RWPE2 (cell line): ENCODE measurements around the gene CRIP1.

ENCODE experiments used
- ATAC-seq: fragments of 200-7000 bp; cut with Tn5 transposase; 3 replicates; pipeline ENCODE4 v1.9.1; 2021; ENCODE audit warnings: low read depth
- DNase-seq: peaks from one replicate; pipeline ENCODE4 v3.0.0-alpha.2; 2020; ENCODE audit warnings: low spot score
- H3K27ac ChIP-seq: fragments of 450-650 bp; 2 replicates; pipeline ENCODE4 v1.5.1; 2017; ENCODE audit warnings: mild to moderate bottlenecking; ENCODE audit not compliant: poor library complexity, severe bottlenecking
- H3K27me3 ChIP-seq: fragments of 250-450 bp; sonication (Bioruptor Pico); 2 replicates; pipeline ENCODE4 v1.5.1; 2021; ENCODE audit warnings: mild to moderate bottlenecking, moderate library complexity; ENCODE audit not compliant: insufficient read depth, poor library complexity, severe bottlenecking
- H3K36me3 ChIP-seq: fragments of 250-450 bp; sonication (Bioruptor Pico); 2 replicates; pipeline ENCODE4 v1.5.1; 2020; ENCODE audit warnings: low read depth, mild to moderate bottlenecking, moderate library complexity
- H3K4me1 ChIP-seq: fragments of 250-450 bp; sonication (Bioruptor Pico); 2 replicates; pipeline ENCODE4 v1.5.1; 2021; ENCODE audit warnings: mild to moderate bottlenecking, moderate library complexity; ENCODE audit not compliant: insufficient read depth, poor library complexity, severe bottlenecking
- H3K4me3 ChIP-seq: fragments of 250-450 bp; sonication (Bioruptor Pico); 2 replicates; pipeline ENCODE4 v1.5.1; 2021; ENCODE audit warnings: mild to moderate bottlenecking, moderate library complexity; ENCODE audit not compliant: severe bottlenecking
- H3K9me3 ChIP-seq: fragments of 250-450 bp; sonication (Bioruptor Pico); 2 replicates; pipeline ENCODE4 v1.5.1; 2021; ENCODE audit warnings: mild to moderate bottlenecking, moderate library complexity; ENCODE audit not compliant: severe bottlenecking
- TF ChIP-seq, protein P1 (sequence below): fragments of 450-650 bp; IDR thresholded peaks from one replicate; pipeline ENCODE4 v1.5.1; 2017; ENCODE audit warnings: mild to moderate bottlenecking, moderate library complexity; ENCODE audit not compliant: poor library complexity, severe bottlenecking

The CRIP1 gene

DNA sequence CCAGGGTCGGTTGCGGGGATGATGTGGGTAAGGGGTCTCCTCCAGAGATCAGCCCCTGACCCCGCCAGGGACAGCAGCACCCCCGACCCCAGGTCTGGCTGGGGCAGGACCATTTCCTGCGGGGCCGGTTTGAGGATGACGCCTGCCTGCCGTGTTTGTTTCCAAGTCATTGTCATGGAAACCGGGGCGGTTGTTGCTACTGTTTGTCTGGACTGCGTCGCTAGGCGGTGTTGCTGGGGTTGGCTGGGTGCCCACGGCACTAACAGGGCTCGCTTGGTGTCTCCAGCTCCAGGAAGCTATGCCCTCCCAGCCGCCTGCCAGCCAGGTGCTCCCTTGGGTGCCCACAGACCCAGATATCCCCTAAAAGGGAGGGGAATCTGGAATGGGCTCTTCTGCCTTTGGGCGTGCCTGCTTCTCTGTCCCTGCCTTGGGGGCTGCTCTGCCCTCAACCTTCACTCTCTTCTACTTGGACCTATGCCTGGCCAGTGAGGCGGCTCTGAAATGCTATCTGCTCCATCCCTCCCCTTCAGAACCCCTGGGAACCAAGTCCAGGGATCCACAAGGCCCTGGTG is 4.7 kb upstream of the CRIP1 start:
- H3K27ac ChIP-seq = peak overlapping the region; percentile 93
- TF ChIP-seq, protein P1, sequence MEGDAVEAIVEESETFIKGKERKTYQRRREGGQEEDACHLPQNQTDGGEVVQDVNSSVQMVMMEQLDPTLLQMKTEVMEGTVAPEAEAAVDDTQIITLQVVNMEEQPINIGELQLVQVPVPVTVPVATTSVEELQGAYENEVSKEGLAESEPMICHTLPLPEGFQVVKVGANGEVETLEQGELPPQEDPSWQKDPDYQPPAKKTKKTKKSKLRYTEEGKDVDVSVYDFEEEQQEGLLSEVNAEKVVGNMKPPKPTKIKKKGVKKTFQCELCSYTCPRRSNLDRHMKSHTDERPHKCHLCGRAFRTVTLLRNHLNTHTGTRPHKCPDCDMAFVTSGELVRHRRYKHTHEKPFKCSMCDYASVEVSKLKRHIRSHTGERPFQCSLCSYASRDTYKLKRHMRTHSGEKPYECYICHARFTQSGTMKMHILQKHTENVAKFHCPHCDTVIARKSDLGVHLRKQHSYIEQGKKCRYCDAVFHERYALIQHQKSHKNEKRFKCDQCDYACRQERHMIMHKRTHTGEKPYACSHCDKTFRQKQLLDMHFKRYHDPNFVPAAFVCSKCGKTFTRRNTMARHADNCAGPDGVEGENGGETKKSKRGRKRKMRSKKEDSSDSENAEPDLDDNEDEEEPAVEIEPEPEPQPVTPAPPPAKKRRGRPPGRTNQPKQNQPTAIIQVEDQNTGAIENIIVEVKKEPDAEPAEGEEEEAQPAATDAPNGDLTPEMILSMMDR = no peak
- peak; percentile 35 for ATAC-seq

DNA sequence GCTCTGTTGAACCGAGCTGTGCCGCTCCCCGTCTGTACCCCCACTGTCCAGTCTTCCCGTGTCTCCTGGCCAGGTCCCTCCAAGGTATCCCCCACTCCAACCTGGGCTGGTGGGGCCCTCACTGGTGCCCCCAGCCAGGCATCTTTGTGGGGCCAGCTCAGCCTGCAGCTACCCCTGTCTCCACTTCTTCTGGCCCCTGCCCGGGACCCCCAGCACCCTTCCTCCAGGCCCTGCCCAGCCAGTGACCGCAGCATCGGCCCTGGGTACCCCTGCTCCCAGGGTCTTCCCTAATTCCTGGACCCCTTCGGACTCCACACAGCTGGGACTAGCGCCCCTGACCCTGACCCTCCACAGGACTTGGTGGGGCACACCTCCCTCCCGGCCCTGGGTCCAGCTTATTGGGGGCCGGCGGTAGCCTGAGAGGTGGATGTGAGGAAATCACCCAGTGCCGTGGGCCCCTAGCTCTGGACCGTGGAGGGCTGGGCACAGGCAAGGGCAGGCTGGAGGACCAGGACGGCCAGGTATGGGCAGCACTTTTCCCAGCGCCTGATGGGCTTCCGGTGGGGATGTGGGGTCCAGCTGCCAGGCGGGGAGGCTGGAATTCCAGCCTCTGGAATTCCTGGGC is 4.1 kb upstream of the CRIP1 start:
- no peaks in the 10 kb centered on the region; the same call in 1 of the 2 replicates for H3K36me3 ChIP-seq
- peaks cover 28% of the 10 kb centered on the region for H3K4me1 ChIP-seq
- H3K27ac ChIP-seq = peak overlapping the region; percentile 93
- ATAC-seq (no peak), DNase-seq (no peak)
- H3K4me3 ChIP-seq = no peak overlapping the region
- TF ChIP-seq, protein P1 = no peak
- no peaks in the 10 kb centered on the region for H3K27me3 ChIP-seq
- H3K9me3 ChIP-seq = no peaks in the 10 kb centered on the region

More for the DNA sequence above, 4.7 kb upstream of the CRIP1 start:
- H3K9me3 ChIP-seq = no peaks in the 10 kb centered on the region
- H3K27me3 ChIP-seq = no peaks in the 10 kb centered on the region
- peaks cover 32% of the 10 kb centered on the region for H3K4me1 ChIP-seq
- H3K4me3 ChIP-seq = no peak overlapping the region
- peak; percentile 99 for DNase-seq
- H3K36me3 ChIP-seq = no peaks in the 10 kb centered on the region; the same call in 1 of the 2 replicates

DNA sequence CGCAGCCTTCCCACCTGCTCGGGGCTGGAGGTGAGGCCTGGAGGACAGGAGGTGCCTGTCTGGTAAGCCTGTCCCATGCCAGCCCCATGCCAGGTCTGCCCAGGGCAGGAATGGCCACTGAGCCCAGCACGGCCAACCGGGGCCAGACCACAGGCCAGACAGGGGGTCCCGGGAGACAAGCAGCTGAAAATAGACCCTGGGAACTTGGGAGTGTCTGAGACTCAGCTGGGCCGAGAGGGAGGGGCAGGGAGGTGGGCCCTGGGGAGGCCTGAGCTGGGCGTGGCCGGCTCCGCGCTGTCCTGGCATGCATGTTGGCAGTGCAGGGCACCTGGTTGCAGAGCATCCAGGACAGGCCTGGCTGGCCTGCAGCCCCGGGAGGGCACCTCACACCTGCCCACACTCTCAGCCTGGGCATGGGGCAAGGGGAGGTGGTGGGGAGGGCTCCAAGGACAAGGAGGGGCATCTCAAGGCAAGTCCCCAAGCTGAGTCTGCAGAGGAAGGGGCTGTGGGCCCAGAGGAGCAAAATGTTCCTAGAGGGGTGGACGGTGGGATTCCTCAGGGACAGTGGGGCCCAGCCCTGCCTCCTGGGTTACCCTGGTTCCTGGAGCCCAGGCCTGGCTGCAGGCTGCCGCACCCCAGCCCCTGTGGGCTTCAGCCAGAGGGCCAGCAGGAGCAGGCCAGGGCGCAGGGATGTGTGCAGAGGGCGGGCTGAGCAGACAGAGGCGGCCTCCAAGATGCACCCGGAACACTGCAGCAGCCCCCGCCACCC is 3.2 kb upstream of the CRIP1 start:
- Histone ChIP-seq H3K9me3 (no peaks in the 10 kb centered on the region), H3K27me3 (no peaks in the 10 kb centered on the region), H3K4me1 (peaks cover 28% of the 10 kb centered on the region), H3K4me3 (no peak overlapping the region), H3K36me3 (no peaks in the 10 kb centered on the region; the same call in 1 of the 2 replicates), H3K27ac (peak overlapping the region; percentile 93)
- ATAC-seq (peak; percentile 46), DNase-seq (no peak)
- TF ChIP-seq, protein P1 = no peak

GRCh38 chr14:105484069-105484996 is 2.4 kb upstream of the CRIP1 start:
- TF ChIP-seq, protein P1 = no peak
- Histone ChIP-seq H3K27me3 (no peaks in the 10 kb centered on the region), H3K4me1 (peaks cover 31% of the 10 kb centered on the region), H3K9me3 (no peaks in the 10 kb centered on the region), H3K4me3 (no peak overlapping the region), H3K27ac (no peak overlapping the region), H3K36me3 (no peaks in the 10 kb centered on the region; the same call in 1 of the 2 replicates)
- ATAC-seq (no peak), DNase-seq (no peak)
